ENCODE measurements around the gene DHRS7C. TPM values are rescaled to one million over a fixed set of nuclear protein-coding genes. Genes with fewer than 3 reads are reported as not detected.

DHRS7C gene
- total and polyA plus RNA-seq, 2 donors (not counting 3 experiments of a cell fraction or from before 2014, with no cell fraction given): not detected

DNA sequence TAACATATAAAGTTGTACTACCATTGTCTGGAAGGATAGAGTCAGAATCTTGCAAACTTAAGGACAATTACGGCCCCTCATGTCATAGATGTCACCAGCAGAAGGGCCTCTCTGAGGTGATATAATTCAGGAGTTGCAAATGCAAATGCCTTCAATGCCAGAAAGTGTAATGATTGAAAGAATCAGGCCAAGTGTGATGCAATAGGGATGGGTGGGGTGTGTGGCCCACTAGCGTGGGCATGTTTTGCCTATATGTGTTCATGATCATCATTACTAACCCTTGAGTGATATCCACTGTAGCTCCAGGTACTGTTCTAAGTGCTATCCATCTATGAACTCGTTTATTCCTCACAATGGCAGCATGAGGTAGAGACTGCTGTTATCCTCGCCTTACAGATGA, 1.1 kb downstream of the DHRS7C start:
- Histone ChIP-seq H3K9ac (replicated peaks; ENCODE audit: extremely low read depth, insufficient read depth, low read length) (no peak overlapping the region), H3K4me3 (replicated peaks in 1 of 3; ENCODE audit: insufficient read depth in 1 of 3, low read depth in 1 of 3, low read length in 3 of 3) (no peak overlapping the region), H3K9me1 (replicated peaks; ENCODE audit: control insufficient read depth, extremely low read depth, insufficient read depth, low read length) (no peaks in the 10 kb centered on the region), H3K27me3 (ENCODE audit: control insufficient read depth in 2 of 2, insufficient read depth in 2 of 2, low read length in 2 of 2) (no peaks in the 10 kb centered on the region), H3K27ac (ENCODE audit: insufficient read depth, low read depth, low read length) (no peak overlapping the region), H3K4me1 (ENCODE audit: control insufficient read depth, extremely low read depth, insufficient read depth, low read length) (no peaks in the 10 kb centered on the region), H3K4me2 (ENCODE audit: insufficient read depth, low read length) (no peak overlapping the region), H3K79me2 (ENCODE audit: control insufficient read depth, insufficient read depth, low read length) (no peaks in the 10 kb centered on the region), H4K20me1 (replicated peaks; ENCODE audit: control insufficient read depth, extremely low read depth, insufficient read depth, low read length) (no peaks in the 10 kb centered on the region), H2AFZ (ENCODE audit: low read depth, low read length) (no peak overlapping the region), H3K9me3 (replicated peaks; ENCODE audit: control insufficient read depth, insufficient read depth, low read length) (no peaks in the 10 kb centered on the region), H3K36me3 (ENCODE audit: control insufficient read depth in 2 of 2, extremely low read depth in 1 of 2, insufficient read depth in 2 of 2, low read length in 2 of 2) (no peaks in the 10 kb centered on the region)
- no peak for TF ChIP-seq GATA2 (IDR thresholded peaks at IDR 0.05; ENCODE audit: insufficient read depth, insufficient read length, low read depth, low read length)
- no peak for TF ChIP-seq POLR2A (IDR thresholded peaks at IDR 0.05; ENCODE audit: low read depth, low read length)
- TF ChIP-seq, protein P1, sequence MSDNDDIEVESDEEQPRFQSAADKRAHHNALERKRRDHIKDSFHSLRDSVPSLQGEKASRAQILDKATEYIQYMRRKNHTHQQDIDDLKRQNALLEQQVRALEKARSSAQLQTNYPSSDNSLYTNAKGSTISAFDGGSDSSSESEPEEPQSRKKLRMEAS (IDR thresholded peaks at IDR 0.05; ENCODE audit: insufficient read depth, insufficient read length): no peak
- no peak for TF ChIP-seq MYC (IDR thresholded peaks at IDR 0.05; ENCODE audit: low read depth, low read length)
- TF ChIP-seq FOS (IDR thresholded peaks at IDR 0.05; ENCODE audit: borderline replicate concordance, insufficient read depth, low read length): no peak
- TF ChIP-seq EZH2 (IDR thresholded peaks at IDR 0.05; ENCODE audit: borderline replicate concordance, low read depth, low read length, severe bottlenecking): no peak
- no peak for TF ChIP-seq JUN (IDR thresholded peaks at IDR 0.05; ENCODE audit: borderline replicate concordance, insufficient read depth, insufficient read length, low read depth)
- TF ChIP-seq POLR2AphosphoS5 (IDR thresholded peaks at IDR 0.05; ENCODE audit: insufficient read depth, low read depth, low read length): no peak
- no peak for TF ChIP-seq CTCF (IDR thresholded peaks at IDR 0.05; ENCODE audit: extremely low read depth in 1 of 2, insufficient read depth in 1 of 2, low read depth in 1 of 2, low read length in 2 of 2)
- no TSS peak for BruUV-seq (replicated peaks)
- intact Hi-C loops (cut with micrococcal nuclease) (no loop called here), dilution Hi-C loops (cut with MboI; ENCODE audit: extremely low pct_ligation_motif_present, low sequenced_read_pairs) (no loop called here)
- no peak for DNase-seq (ENCODE audit: low read depth, low spot score)
- ChIA-PET CTCF (no interaction called here), POLR2A (no interaction called here)
- no peak for FAIRE-seq

Data from endothelial cell of umbilical vein (primary cell).